ENCODE measurements around the gene KRTCAP2.

- no peak for TF ChIP-seq POLR2A (IDR thresholded peaks at IDR 0.05)
- no peak for TF ChIP-seq CTCF (IDR thresholded peaks at IDR 0.05)
These were observed 2.3 kb downstream of the KRTCAP2 start for GRCh38 chr1:155170806-155171205.
